Left ventricle myocardium inferior (tissue), 1 donor: Measurements from ENCODE around the gene GTF2IRD1. TPM values are rescaled to one million over a fixed set of nuclear protein-coding genes. Genes with fewer than 3 reads are reported as not detected.

Source experiments
- DNase-seq: peaks from one replicate; pipeline ENCODE4 v3.0.0-alpha.2; 2020
- H3K27ac ChIP-seq: fragments of 200-600 bp; replicated peaks from 2 replicates; pipeline ENCODE4 v1.8.0; 2021
- H3K27me3 ChIP-seq: fragments of 200-600 bp; 2 replicates; pipeline ENCODE4 v1.8.0; 2021; ENCODE audit warnings: low read depth
- H3K36me3 ChIP-seq: fragments of 200-600 bp; 2 replicates; pipeline ENCODE4 v1.8.0; 2021
- H3K4me1 ChIP-seq: fragments of 200-600 bp; 2 replicates; pipeline ENCODE4 v1.8.0; 2021
- H3K4me3 ChIP-seq: fragments of 200-600 bp; 2 replicates; pipeline ENCODE4 v1.8.0; 2021; ENCODE audit warnings: mild to moderate bottlenecking, moderate library complexity
- H3K9me3 ChIP-seq: fragments of 200-600 bp; replicated peaks from 2 replicates; pipeline ENCODE4 v1.8.0; 2021
- CTCF ChIP-seq: fragments of 200-600 bp; IDR thresholded peaks from 2 replicates; pipeline ENCODE4 v1.8.0; 2021; ENCODE audit warnings: antibody characterized with exemption, mild to moderate bottlenecking, borderline replicate concordance
- intact Hi-C: fragments of 100-400 bp; cut with micrococcal nuclease; formaldehyde crosslinking; loops from one replicate; pipeline ENCODE4 v1.11.0; 2022
- total RNA-seq: library from RNA; stranded (reverse); fragmentation: NEBNext Ultra II Directional; extraction: Animal tissue kit (Norgen Biotek cat#: 25700); gene quantifications from one replicate; pipeline ENCODE4 v1.2.1, GENCODE V29; 2021
- donor health status: DM: no; HTN: yes; CAD: no; lungs with severe emphysema.

The GTF2IRD1 gene
- total RNA-seq, 1 donor from 2014 or later = 15.8 TPM

- no peak overlapping the region for H3K4me3 ChIP-seq
- H3K4me1 ChIP-seq = peaks cover 45% of the 10 kb centered on the region
- no peaks in the 10 kb centered on the region for H3K36me3 ChIP-seq
- TF ChIP-seq CTCF = no peak
- no peaks in the 10 kb centered on the region for H3K9me3 ChIP-seq
- intact Hi-C loops = no loop called here
- H3K27me3 ChIP-seq = no peaks in the 10 kb centered on the region
- DNase-seq = no peak
- peak overlapping the region; percentile 94 for H3K27ac ChIP-seq
Observed at GRCh38 chr7:74467876-74468275, 14.2 kb downstream of the GTF2IRD1 start.

- DNase-seq = no peak
Observed at GRCh38 chr7:74470504-74470903, 16.8 kb downstream of the GTF2IRD1 start.

GRCh38 chr7:74473116-74473515, 19.4 kb downstream of the GTF2IRD1 start:
- no peak overlapping the region for H3K4me3 ChIP-seq
- no peaks in the 10 kb centered on the region for H3K36me3 ChIP-seq
- TF ChIP-seq CTCF = no peak
- peak overlapping the region; percentile 98 for H3K27ac ChIP-seq
- H3K9me3 ChIP-seq = no peaks in the 10 kb centered on the region
- peaks cover 32% of the 10 kb centered on the region for H3K4me1 ChIP-seq
- intact Hi-C loops = no loop called here
- no peak for DNase-seq
- H3K27me3 ChIP-seq = no peaks in the 10 kb centered on the region

More at GRCh38 chr7:74470504-74470903, 16.8 kb downstream of the GTF2IRD1 start:
- TF ChIP-seq CTCF = no peak
- H3K27ac ChIP-seq = peak overlapping the region; percentile 2
- H3K4me3 ChIP-seq = no peak overlapping the region
- H3K27me3 ChIP-seq = no peaks in the 10 kb centered on the region
- no peaks in the 10 kb centered on the region for H3K36me3 ChIP-seq
- no peaks in the 10 kb centered on the region for H3K9me3 ChIP-seq
- intact Hi-C loops = no loop called here
- peaks cover 36% of the 10 kb centered on the region for H3K4me1 ChIP-seq

GRCh38 chr7:74474271-74474865, 20.7 kb downstream of the GTF2IRD1 start:
- Histone ChIP-seq H3K27me3 (no peaks in the 10 kb centered on the region), H3K9me3 (no peaks in the 10 kb centered on the region), H3K4me1 (peaks cover 43% of the 10 kb centered on the region), H3K36me3 (no peaks in the 10 kb centered on the region), H3K27ac (peak overlapping the region; percentile 98), H3K4me3 (no peak overlapping the region)
- intact Hi-C loops = no loop called here
- DNase-seq = no peak
- no peak for TF ChIP-seq CTCF

GRCh38 chr7:74475243-74475986, 21.7 kb downstream of the GTF2IRD1 start:
- Histone ChIP-seq H3K4me1 (peaks cover 54% of the 10 kb centered on the region), H3K9me3 (no peaks in the 10 kb centered on the region), H3K27me3 (no peaks in the 10 kb centered on the region), H3K4me3 (no peak overlapping the region), H3K27ac (peak overlapping the region; percentile 98), H3K36me3 (no peaks in the 10 kb centered on the region)
- DNase-seq = no peak
- TF ChIP-seq CTCF = no peak
- intact Hi-C loops = no loop called here
